HG02943 (cell line): ENCODE data around the gene UBE3B.

Experiments used
- ATAC-seq: cut with Tn5 transposase; IDR thresholded peaks from one replicate; pipeline ENCODE4 v1.9.1; 2021; ENCODE audit warnings: mild to moderate bottlenecking, low read depth, moderate library complexity; ENCODE audit not compliant: unreplicated experiment

UBE3B gene

DNA sequence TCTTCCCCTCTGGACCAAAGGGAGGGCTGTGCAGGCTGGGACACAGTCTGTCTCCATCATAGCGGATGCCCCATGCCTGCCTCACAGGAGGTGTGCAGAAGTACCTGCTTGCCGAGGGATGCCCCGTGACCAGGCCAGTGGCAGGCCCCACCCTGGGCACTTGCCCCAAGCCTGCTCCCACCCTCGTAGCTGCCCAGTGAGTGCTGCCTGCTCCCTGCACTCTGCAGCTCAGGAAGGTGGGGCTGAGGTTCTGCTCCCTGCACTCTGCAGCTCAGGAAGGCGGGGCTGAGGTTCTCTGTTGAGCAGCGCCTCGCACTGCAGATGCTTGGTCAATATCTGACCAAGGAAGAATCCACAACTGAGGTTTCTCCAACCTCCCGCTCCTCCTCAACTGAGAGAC is 89.0 kb downstream of the UBE3B start:
- no peak for ATAC-seq

DNA sequence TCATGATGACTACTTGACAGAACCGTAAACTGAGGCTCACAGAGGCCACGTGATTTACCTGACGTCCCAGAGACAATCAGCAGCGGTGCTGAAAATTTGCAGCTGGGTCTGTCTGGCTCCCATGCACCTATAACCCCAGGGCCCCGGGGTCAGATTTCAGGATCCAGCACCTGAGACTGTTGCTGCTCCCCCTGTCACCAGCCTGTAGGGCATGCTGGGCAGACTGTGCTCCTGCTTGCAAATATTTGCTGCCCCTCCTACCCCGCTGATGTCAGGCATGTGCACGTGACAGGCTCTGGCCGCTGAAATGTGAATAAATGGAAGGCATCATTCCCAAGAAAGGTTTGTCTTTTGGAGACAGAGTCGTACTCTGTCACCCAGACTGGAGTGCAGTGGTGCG is 89.9 kb downstream of the UBE3B start:
- no peak for ATAC-seq

- ATAC-seq, result no peak
These were observed 90.5 kb downstream of the UBE3B start for GRCh38 chr12:109567967-109568366.

GRCh38 chr12:109568486-109568885 is 91.1 kb downstream of the UBE3B start:
- ATAC-seq, result no peak

- ATAC-seq, result no peak
These were observed 94.5 kb downstream of the UBE3B start for GRCh38 chr12:109571773-109572505.

DNA sequence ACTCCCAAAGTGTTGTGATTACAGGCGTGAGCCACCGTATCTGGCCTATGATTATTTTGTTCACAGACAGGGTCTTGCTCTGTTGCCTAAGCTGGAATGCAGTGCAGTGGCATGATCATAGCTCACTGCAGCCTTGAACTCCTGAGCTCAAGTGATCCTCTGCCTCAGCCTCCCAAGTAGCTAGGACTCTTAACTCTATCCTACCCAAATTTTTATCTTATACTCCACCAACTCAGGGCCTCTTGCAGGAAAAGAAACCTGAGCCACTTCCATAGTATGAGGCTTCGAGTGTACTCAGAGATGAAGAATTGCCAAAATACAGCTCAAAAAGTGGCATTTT is 95.0 kb downstream of the UBE3B start:
- ATAC-seq, result no peak

DNA sequence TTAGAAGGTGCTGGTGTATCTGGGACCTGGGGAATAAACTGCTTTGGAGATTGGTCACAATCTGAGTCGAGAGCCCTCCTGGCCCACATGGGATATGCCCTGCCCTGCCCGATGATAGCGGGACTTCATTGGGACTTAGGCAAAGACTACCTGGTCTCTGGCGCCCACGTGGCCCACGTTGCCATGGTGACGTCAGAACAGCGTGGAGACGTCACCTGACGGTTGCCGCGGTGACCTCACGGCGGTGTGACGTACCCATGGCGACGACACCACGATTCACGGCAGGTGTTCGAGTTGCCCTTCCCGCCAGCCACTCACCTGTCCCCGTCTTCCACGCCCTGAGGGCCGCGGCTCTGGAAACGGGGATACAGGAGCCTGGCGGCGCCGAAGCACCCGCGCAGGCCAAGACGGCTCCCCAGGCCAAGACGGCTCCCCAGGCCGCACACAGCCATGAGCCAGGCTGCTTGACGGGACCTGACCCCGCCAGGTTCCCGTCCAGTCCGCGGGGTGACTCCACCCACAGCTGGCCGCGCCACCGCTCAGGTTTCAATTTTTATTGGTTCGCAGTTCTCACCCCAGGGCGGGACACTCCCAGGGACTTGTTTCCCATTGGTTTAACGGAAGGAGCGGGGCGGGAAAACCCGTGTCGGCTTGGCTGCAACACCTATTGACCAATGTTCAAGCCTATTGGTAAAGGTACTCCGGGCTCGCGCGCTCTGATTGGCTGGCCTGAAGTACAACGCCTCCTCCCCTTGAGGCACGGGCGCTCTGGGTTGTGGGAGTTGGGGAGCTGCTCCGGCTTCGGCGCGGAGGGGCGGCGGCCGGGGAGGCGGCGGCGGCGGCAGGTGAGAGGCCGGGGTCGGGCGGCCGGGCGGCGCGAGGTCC is 95.8 kb downstream of the UBE3B start, which contains the start of the genes MMAB and MVK:
MMAB (minus strand) TSS at position 476 of the 885 bp plus-strand sequence; CDS start at position 452, 24 bp downstream.
MVK (plus strand) TSS at position 766 of the 885 bp plus-strand sequence. CDS start 1,029 bp downstream, outside the sequence.
- ATAC-seq, result peak; percentile 94

- no peak for ATAC-seq
These were observed 96.4 kb downstream of the UBE3B start for GRCh38 chr12:109573914-109574244.

GRCh38 chr12:109575683-109576082 is 98.2 kb downstream of the UBE3B start:
- no peak for ATAC-seq

- ATAC-seq, result no peak
These were observed 99.9 kb downstream of the UBE3B start for GRCh38 chr12:109577311-109577710.

DNA sequence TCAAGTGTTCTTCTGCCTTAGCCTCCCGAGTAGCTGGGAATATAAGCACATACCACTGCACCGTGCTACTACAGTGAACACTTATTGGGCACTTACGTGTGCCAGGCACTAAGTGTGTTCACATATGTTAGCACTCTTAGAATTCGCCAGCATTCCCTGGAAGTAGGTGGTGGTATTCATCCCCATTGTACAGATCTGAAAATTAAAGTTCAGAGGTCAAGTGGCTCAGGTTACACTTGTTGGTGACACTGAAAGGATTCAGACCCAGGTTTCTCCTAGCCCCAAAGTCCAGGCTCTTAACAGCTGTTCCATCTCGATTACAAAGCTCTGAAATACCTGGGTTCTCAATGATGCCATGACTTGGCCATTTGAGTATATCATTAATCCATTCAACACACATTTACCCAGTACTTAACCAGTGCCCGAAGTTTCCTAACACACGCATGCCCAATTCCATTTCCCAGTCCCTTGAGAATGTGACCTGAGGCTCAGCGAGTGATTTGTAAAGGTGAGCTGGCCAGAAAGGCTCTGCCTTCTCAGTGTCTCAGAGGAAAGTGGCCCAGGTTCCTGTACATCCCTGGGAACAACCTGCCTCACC is 101.0 kb downstream of the UBE3B start:
- ATAC-seq, result no peak

DNA sequence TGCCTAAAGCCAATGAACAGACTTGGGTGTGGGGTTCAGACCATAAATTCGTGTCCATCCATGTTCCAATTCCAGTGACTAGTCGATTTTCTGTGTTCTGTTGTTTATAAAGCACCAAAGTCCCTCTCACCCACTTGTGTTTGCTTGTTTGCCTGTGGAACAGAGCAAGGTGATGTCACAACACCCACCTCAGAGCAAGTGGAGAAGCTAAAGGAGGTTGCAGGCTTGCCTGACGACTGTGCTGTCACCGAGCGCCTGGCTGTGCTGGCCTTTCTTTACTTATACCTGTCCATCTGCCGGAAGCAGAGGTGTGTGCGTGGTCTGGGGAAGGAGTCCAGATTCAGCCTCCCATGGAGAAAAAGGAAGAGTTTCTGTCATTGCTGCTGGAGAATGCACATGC is 102.2 kb downstream of the UBE3B start:
- no peak for ATAC-seq

- ATAC-seq, result no peak
These were observed 102.8 kb downstream of the UBE3B start for GRCh38 chr12:109580272-109580671.

GRCh38 chr12:109580684-109581333 is 103.4 kb downstream of the UBE3B start:
- ATAC-seq, result no peak

DNA sequence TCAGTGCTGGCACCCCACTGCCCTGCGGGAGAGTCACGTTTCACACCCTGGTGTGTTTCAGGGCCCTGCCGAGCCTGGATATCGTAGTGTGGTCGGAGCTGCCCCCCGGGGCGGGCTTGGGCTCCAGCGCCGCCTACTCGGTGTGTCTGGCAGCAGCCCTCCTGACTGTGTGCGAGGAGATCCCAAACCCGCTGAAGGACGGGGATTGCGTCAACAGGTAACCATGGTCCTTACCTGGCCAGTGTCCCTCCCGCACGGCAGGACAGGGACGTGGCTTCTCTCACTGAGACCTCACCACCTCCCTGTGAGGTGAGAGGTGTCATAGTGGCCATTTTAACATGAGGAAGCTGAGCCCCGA is 103.9 kb downstream of the UBE3B start:
- no peak for ATAC-seq

GRCh38 chr12:109581856-109582255 is 104.4 kb downstream of the UBE3B start:
- ATAC-seq, result no peak

DNA sequence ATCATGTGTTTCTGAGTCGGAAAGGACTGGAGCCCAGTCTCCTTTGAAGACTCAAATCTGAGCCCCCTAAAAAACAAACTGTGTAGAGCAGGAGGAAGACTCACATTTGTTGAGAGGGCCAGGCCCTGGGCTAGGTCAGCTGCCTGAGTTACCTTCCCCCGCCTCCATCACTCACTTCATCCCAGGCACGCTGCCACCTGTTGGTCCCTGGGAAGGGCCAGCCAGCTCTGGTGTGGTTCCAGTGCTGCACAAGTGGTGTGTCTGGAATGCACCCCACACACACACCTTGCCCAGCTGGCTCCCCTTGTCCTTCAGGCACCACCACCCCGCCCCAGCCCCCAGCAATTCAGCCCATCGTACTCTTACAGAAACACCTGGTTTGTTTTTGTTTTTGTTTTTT is 105.2 kb downstream of the UBE3B start:
- ATAC-seq, result no peak

- no peak for ATAC-seq
These were observed 106.3 kb downstream of the UBE3B start for GRCh38 chr12:109583733-109584132.
